Renal pelvis (tissue), 4 donors: Measurements from ENCODE around the gene CASTOR1. TPM values are rescaled to one million over a fixed set of nuclear protein-coding genes. Genes with fewer than 3 reads are reported as not detected.
A peak's percentile ranks its signal among the peaks of the same experiment; 100 is the strongest.

Source experiments
- DNase-seq: peaks from one replicate; pipeline ENCODE4 v3.0.0-alpha.2; 2013
- polyA plus RNA-seq, 3 donors: library from polyadenylated mRNA; unstranded; fragments of 120-200 nt; gene quantifications; one replicate each; pipeline ENCODE4 v1.2.1, GENCODE V29; 2013; ENCODE audit not compliant: insufficient read length in 3 of 3

The CASTOR1 gene
- polyA plus RNA-seq, 3 donors: 12.9 to 14.5 (median 13.2) TPM

DNA sequence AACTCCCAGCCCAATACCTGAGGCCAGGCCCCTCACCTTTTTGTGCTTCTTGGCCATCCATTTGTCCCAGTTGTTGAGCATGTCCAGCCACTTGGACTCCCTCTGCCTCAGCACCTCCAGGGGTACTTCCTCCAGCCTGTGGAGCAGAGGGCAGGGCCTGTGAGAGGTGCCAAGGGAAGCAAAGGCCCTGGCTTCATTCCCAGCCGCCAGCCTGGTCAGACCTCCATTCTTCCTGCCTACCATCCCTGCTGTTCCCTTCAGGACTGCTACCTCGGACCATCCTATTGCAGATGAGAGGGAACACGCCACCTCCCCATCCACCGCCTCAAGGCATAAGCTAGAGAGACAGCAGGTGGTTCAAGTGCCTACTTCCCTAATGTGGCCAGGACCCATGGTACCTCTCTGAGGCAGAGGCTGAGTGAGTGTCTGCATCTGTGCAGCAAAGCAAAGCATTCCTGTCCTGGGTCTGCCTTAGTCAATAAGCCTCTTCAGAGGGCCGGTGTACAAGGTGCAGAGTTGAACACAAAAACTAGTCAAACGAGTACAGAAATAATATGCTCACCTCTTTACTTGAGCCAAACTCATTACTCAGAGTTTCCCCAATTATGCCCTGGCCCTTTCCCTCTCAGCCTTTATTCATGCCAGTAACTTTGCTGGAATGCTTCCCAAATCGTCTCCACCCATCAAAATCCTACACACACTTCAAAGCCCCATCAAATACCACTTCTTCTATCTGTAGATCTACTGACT is 15.4 kb upstream of the CASTOR1 start:
- no peak for DNase-seq

DNA sequence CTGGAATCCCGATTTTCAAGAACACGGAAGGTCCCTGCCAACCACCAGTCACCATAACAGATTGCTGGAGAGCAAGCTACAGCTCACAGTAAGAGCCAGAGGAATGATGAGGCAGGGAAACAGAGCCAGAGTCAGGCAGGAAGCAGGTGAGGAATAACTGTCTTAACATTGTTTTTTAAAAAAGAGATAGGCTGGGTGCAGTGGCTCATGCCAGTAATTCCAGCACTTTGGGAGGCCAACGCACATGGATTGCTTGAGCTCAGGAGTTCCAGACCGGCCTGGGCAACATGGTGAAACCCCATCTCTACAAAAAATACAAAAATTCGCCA is 13.5 kb upstream of the CASTOR1 start:
- DNase-seq: no peak

DNA sequence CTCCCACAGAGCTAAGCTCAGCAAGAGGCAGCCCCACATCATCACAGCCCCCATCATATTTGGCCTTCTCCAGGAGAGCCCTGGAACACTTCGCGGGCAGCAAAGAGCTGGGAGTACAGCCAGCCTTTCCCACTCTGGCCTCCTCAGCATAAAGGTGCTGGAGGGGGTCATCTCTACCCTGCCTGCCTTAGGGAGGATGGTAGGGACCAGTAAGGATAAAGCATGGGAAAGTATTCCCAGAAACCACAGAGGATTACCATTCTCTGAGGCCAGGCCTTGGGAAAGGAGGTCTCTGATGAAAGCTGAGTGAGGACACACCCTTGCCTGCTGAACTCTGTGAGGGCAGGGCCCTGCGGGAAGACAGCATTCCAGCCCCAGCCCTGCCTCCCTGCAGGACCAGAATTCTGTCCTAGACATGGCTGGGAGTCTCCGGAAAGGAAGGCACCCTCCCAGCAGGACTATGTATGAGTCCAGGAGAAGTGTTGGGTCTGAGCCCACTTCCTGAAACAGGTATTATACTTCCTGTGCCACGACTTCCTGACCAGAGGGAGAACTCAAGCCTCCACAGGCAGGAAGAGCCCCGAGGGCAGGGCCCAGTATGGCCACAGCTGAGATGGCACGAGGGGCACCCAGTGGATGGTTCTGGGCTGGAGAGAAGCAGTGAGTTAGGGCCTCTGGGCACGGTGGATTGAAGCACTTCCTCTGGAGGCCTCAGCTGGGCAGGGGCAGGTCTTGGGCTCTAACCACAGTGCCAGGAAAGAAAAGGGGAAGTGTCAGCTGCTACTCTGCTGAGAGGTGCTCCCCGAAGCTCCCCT is 12.9 kb upstream of the CASTOR1 start:
- DNase-seq: no peak

- DNase-seq: no peak
Measured at GRCh38 chr22:30299322-30299721, 10.0 kb upstream of the CASTOR1 start.

GRCh38 chr22:30297991-30298701 is 8.8 kb upstream of the CASTOR1 start:
- no peak for DNase-seq

- DNase-seq: no peak
Measured at GRCh38 chr22:30297276-30297990, 8.1 kb upstream of the CASTOR1 start.

GRCh38 chr22:30296833-30297232 is 7.5 kb upstream of the CASTOR1 start:
- DNase-seq: no peak

- no peak for DNase-seq
Measured at GRCh38 chr22:30296324-30296723, 7.0 kb upstream of the CASTOR1 start.

DNA sequence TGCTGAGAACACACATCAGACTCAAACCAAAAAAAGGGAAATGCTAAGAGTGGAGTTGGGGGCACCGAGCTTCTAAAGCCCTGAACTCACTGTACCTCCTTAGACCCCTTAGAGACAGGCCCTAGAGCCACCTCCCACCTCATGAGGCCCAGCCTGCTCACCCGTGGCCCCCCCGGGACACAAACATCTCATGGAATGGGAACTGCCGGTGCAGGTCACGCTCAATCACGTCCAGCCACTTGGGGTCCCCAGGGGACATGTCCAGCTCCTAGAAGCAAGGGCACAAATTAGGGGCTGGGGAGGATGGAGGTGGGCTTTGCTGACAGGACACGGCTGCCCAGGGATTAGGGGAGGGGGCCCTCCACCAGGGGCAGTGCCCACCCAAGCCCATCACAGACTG is 6.3 kb upstream of the CASTOR1 start:
- DNase-seq: no peak

DNA sequence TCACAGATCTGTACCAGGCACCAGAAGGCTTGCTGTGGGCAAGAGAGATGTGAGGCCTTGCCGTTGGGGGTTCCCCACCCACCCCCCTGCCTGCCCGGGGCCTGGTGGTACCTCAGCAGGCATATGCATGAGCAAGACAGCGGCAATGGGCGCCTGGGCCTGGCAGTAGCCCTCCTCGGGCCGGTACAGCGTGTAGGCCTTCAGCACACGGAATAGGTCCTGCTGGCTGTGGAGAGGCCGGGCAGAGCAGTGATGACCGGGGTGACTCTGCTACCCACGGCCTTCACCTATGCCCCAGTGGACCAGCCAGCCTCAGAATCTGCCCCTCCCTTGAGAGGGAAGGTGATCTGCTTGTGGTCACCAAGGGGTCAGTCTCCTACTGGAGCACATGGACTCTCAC is 5.5 kb upstream of the CASTOR1 start:
- DNase-seq: no peak

DNA sequence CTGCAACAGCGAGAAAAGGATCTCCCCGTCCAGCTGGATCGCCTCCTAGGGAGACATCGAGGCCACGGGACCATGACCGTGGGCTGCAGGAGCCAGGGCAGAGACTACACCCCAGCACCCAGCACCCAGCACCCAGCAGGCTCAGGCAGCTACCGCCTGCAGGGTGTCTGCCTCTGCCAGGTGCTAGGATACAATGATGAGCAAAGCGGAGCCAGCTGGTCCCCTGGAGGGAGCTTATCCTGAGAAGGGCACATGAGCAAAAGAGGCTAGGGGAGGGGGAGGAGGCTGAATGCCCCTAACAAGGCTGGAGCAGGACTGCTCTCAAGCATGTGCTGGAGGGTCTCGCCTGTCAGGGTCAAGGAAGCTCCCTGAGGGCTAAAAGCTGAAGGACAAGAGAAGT is 4.8 kb upstream of the CASTOR1 start:
- no peak for DNase-seq

DNA sequence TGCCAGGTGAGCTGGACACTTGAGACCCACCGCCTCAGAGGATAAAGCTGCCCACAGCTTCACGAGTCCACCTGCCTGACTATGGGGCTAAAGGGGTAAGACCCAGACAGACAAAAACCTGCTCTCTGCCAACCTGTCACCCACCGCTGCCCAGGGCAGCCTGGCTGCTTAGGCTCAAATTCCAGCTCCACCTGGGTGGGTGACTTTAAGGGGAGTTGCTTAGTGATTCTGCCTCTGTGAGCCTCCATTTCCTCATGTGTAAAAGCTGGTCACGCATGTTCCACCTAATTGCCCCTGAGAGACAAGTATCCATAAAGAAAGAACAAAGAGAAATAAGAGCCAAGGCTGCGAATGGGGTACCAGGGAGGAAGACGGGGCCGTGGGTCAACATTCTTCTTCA is 3.7 kb upstream of the CASTOR1 start:
- no peak for DNase-seq

GRCh38 chr22:30292069-30292970 is 3.0 kb upstream of the CASTOR1 start:
- no peak for DNase-seq

DNA sequence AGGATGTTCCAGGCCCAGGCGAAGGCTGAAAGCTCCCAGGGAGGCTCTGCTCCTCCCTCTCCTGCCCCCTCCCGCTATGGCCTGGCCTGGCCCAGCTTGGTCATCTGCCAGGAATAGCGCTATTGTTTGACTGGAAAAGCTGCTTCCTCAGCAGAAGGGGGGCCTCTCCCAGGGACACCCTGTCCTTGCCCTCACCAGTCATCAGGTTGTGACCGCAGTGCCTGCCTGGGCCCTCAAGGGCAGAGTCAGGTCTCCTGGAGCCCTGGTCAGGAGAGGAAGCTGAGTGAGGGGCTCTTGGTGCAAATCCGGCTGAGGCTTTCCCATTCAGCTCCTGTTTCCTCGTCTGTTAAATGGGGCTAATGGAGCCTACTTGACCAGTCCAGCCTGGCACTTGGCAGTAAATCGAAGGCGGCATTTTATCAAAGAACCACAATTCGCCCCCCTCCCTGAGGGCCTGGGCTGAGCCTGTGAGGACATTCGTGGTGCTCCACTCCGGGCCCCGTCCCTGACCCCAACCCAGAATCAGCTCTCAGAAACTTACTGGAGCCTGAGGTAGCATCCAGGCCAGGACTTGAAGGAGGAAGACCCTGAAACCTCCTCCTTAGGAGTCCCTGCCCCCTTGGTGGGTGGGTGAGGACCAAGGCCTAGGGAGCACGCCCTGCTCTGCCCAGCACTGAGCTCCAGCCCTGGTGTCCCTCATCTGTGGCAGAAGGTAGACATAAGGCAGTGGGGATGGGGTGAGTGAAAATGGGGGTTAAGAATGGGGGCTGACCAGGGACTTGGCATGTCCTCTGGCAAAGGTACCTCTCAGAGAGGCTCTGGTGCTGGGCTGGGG is 2.0 kb upstream of the CASTOR1 start:
- no peak for DNase-seq

GRCh38 chr22:30290342-30291057 is 1.2 kb upstream of the CASTOR1 start:
- DNase-seq: no peak

- DNase-seq: no peak
Measured at GRCh38 chr22:30289980-30290313, 642 bp upstream of the CASTOR1 start.

DNA sequence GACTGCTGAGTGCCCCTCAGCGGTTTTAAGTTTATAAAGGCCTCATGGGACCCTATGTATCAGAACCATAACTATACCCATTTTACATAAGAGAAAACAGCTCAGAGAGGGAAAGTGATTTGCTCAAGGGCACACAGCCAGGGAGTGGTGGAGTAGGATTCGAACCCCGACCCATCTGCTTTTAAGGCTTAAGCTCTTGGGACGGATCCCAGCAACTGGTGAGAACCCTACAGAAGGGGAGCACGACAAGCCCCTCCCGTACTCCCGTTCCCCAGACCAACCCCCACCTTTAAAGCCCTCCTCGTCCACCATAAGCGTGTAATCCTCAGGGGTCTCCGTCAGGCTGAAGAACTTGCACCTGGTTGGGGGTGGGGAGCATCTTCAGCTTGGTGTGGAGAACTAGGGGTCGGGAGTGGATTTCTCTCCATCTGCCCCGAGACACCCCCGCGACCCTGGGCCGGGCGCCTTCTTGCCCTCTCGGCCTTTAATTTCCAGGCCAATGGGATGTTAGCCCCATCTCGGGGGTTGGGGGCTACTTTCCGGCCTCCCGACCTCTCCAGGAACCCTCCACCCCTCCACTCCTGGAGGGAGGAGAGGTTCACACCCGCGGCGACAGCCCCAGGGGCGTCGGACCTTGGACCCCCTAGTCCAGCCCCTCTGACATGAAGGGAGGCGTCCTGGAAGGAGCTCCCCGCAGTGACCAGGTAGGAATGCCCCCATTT is 725 bp downstream of the CASTOR1 start:
- no peak for DNase-seq

- DNase-seq: peak; percentile 80
Measured at GRCh38 chr22:30287648-30288418, 1.5 kb downstream of the CASTOR1 start.
